ENCODE data around the gene CENPB. TPM values are rescaled to one million over a fixed set of nuclear protein-coding genes. Genes with fewer than 3 reads are reported as not detected.
"Not testable (repeated sequence)": the region's sequence is repeated elsewhere in the genome, so short reads cannot be mapped to it uniquely, and the experiment has no call there.

Gene CENPB
- total and polyA plus RNA-seq, 4 donors: 4.5 to 32.4 (median 25.4) TPM

GRCh38 chr20:3794701-3795420, 8.3 kb upstream of the CENPB start:
- TF ChIP-seq, protein P1, sequence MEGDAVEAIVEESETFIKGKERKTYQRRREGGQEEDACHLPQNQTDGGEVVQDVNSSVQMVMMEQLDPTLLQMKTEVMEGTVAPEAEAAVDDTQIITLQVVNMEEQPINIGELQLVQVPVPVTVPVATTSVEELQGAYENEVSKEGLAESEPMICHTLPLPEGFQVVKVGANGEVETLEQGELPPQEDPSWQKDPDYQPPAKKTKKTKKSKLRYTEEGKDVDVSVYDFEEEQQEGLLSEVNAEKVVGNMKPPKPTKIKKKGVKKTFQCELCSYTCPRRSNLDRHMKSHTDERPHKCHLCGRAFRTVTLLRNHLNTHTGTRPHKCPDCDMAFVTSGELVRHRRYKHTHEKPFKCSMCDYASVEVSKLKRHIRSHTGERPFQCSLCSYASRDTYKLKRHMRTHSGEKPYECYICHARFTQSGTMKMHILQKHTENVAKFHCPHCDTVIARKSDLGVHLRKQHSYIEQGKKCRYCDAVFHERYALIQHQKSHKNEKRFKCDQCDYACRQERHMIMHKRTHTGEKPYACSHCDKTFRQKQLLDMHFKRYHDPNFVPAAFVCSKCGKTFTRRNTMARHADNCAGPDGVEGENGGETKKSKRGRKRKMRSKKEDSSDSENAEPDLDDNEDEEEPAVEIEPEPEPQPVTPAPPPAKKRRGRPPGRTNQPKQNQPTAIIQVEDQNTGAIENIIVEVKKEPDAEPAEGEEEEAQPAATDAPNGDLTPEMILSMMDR (IDR thresholded peaks at IDR 0.05; ENCODE audit: low read depth, low read length, missing input control): no peak
- TF ChIP-seq ATF3 (IDR thresholded peaks at IDR 0.05): no peak
- no peak for TF ChIP-seq SP1 (IDR thresholded peaks at IDR 0.05)
- TF ChIP-seq GABPA (IDR thresholded peaks at IDR 0.05 in 1 of 2, conservative IDR thresholded peaks at IDR 0.05 in 1 of 2): no peak
- no peak for TF ChIP-seq YY1 (IDR thresholded peaks at IDR 0.05)
- TF ChIP-seq FOXA1 (IDR thresholded peaks at IDR 0.05): no peak
- no peak for TF ChIP-seq HNF4A (conservative IDR thresholded peaks at IDR 0.05)
- TF ChIP-seq, protein P2, sequence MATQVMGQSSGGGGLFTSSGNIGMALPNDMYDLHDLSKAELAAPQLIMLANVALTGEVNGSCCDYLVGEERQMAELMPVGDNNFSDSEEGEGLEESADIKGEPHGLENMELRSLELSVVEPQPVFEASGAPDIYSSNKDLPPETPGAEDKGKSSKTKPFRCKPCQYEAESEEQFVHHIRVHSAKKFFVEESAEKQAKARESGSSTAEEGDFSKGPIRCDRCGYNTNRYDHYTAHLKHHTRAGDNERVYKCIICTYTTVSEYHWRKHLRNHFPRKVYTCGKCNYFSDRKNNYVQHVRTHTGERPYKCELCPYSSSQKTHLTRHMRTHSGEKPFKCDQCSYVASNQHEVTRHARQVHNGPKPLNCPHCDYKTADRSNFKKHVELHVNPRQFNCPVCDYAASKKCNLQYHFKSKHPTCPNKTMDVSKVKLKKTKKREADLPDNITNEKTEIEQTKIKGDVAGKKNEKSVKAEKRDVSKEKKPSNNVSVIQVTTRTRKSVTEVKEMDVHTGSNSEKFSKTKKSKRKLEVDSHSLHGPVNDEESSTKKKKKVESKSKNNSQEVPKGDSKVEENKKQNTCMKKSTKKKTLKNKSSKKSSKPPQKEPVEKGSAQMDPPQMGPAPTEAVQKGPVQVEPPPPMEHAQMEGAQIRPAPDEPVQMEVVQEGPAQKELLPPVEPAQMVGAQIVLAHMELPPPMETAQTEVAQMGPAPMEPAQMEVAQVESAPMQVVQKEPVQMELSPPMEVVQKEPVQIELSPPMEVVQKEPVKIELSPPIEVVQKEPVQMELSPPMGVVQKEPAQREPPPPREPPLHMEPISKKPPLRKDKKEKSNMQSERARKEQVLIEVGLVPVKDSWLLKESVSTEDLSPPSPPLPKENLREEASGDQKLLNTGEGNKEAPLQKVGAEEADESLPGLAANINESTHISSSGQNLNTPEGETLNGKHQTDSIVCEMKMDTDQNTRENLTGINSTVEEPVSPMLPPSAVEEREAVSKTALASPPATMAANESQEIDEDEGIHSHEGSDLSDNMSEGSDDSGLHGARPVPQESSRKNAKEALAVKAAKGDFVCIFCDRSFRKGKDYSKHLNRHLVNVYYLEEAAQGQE (IDR thresholded peaks at IDR 0.05): no peak
- TF ChIP-seq JUND (IDR thresholded peaks at IDR 0.05): no peak
- no peak for TF ChIP-seq FOXA2 (IDR thresholded peaks at IDR 0.05)
- no peak for TF ChIP-seq MAX (IDR thresholded peaks at IDR 0.05)
- no peak for TF ChIP-seq RXRA (IDR thresholded peaks at IDR 0.05)
- TF ChIP-seq, protein P3, sequence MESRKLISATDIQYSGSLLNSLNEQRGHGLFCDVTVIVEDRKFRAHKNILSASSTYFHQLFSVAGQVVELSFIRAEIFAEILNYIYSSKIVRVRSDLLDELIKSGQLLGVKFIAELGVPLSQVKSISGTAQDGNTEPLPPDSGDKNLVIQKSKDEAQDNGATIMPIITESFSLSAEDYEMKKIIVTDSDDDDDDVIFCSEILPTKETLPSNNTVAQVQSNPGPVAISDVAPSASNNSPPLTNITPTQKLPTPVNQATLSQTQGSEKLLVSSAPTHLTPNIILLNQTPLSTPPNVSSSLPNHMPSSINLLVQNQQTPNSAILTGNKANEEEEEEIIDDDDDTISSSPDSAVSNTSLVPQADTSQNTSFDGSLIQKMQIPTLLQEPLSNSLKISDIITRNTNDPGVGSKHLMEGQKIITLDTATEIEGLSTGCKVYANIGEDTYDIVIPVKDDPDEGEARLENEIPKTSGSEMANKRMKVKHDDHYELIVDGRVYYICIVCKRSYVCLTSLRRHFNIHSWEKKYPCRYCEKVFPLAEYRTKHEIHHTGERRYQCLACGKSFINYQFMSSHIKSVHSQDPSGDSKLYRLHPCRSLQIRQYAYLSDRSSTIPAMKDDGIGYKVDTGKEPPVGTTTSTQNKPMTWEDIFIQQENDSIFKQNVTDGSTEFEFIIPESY (IDR thresholded peaks at IDR 0.05): no peak
- no peak for TF ChIP-seq TAF1 (conservative IDR thresholded peaks at IDR 0.05)
- TF ChIP-seq RAD21 (IDR thresholded peaks at IDR 0.05): no peak
- TF ChIP-seq NR2F2 (IDR thresholded peaks at IDR 0.05): no peak
- no peak for TF ChIP-seq HNF4G (IDR thresholded peaks at IDR 0.05)
- no peak for TF ChIP-seq EGR1 (IDR thresholded peaks at IDR 0.05; ENCODE audit: low read depth in 2 of 2)
- H3K9me3 ChIP-seq (ENCODE audit: control insufficient read depth in 4 of 4, low read length in 3 of 4): no peaks in the 10 kb centered on the region
- no peak overlapping the region for H3K9ac ChIP-seq (ENCODE audit: low read depth in 1 of 2, low read length in 2 of 2)
- H3K4me1 ChIP-seq (ENCODE audit: control insufficient read depth in 4 of 4, insufficient read depth in 4 of 4, low read length in 3 of 4): peaks cover 10 to 30% (median 22%) of the 10 kb centered on the region in 4 donors
- H3K36me3 ChIP-seq (ENCODE audit: control insufficient read depth in 4 of 4, insufficient read depth in 3 of 4, low read depth in 1 of 4, low read length in 3 of 4): no peaks in the 10 kb centered on the region
- no peaks in the 10 kb centered on the region for H3K27me3 ChIP-seq (ENCODE audit: control insufficient read depth in 4 of 4, insufficient read depth in 4 of 4, low read length in 3 of 4)
- no peak overlapping the region for H3K4me3 ChIP-seq (ENCODE audit: low read depth in 1 of 3, low read length in 3 of 3)
- DNase-seq (ENCODE audit: low spot score): no peak
- H3K27ac ChIP-seq (ENCODE audit: low read depth in 1 of 2, low read length in 2 of 2): peak overlapping the region; percentile 94 to 98
- WGBS: 90% methylated on average over 25 of the region's 25 CpGs

GRCh38 chr20:3794168-3794567, 7.6 kb upstream of the CENPB start:
- H3K4me3 ChIP-seq (ENCODE audit: low read depth in 1 of 3, low read length in 3 of 3); H3K27ac ChIP-seq (ENCODE audit: low read depth in 1 of 2, low read length in 2 of 2); H3K9me3 ChIP-seq (ENCODE audit: control insufficient read depth in 4 of 4, low read length in 3 of 4); H3K27me3 ChIP-seq (ENCODE audit: control insufficient read depth in 4 of 4, insufficient read depth in 4 of 4, low read length in 3 of 4); H3K9ac ChIP-seq (ENCODE audit: low read depth in 1 of 2, low read length in 2 of 2); H3K36me3 ChIP-seq (ENCODE audit: control insufficient read depth in 4 of 4, insufficient read depth in 3 of 4, low read depth in 1 of 4, low read length in 3 of 4); DNase-seq (ENCODE audit: low spot score): not testable (repeated sequence)
- H3K4me1 ChIP-seq (ENCODE audit: control insufficient read depth in 4 of 4, insufficient read depth in 4 of 4, low read length in 3 of 4): peaks cover 8 to 30% (median 20%) of the 10 kb centered on the region in 4 donors
- 94% methylated on average over 1 of the region's 3 CpGs for WGBS

- not testable (repeated sequence) for H3K4me3 ChIP-seq (ENCODE audit: low read depth in 1 of 3, low read length in 3 of 3); H3K27me3 ChIP-seq (ENCODE audit: control insufficient read depth in 4 of 4, insufficient read depth in 4 of 4, low read length in 3 of 4); H3K9ac ChIP-seq (ENCODE audit: low read depth in 1 of 2, low read length in 2 of 2); H3K27ac ChIP-seq (ENCODE audit: low read depth in 1 of 2, low read length in 2 of 2); H3K36me3 ChIP-seq (ENCODE audit: control insufficient read depth in 4 of 4, insufficient read depth in 3 of 4, low read depth in 1 of 4, low read length in 3 of 4); DNase-seq (ENCODE audit: low spot score); H3K9me3 ChIP-seq (ENCODE audit: control insufficient read depth in 4 of 4, low read length in 3 of 4)
- 94% methylated on average over 4 of the region's 4 CpGs for WGBS
- H3K4me1 ChIP-seq (ENCODE audit: control insufficient read depth in 4 of 4, insufficient read depth in 4 of 4, low read length in 3 of 4): peaks cover 8 to 23% (median 19%) of the 10 kb centered on the region in 4 donors
Observed at GRCh38 chr20:3789201-3789600, 2.7 kb upstream of the CENPB start.

Measured in liver (tissue), 9 donors.